ENCODE data around the gene GARIN5B.

GRCh38 chr19:55376241-55376933, 13.3 kb upstream of the GARIN5B start, which contains the start of gene TMEM190:
- TF ChIP-seq CTCF (IDR thresholded peaks at IDR 0.05) (no peak), POLR2AphosphoS5 (IDR thresholded peaks at IDR 0.05) (no peak)
